Kidney epithelial cell (primary cell): ENCODE data around the gene SLC16A10. TPM values are rescaled to one million over a fixed set of nuclear protein-coding genes. Genes with fewer than 3 reads are reported as not detected.

Experiments
- total RNA-seq: library from RNA; depleted of rRNA; stranded (reverse); fragments of >200 nt; gene quantifications from 2 replicates; pipeline ENCODE4 v1.2.3, GENCODE V29; 2015

Gene SLC16A10
- total RNA-seq, 1 donor from 2014 or later, result 1.0 TPM

Other genes starting within 250 kb of the SLC16A10 start
- gene AMD1, start 212.7 kb upstream of the SLC16A10 start, total RNA-seq, result 90.1 and 93.6 TPM in 2 replicates
- 66.3 and 68.3 TPM in 2 replicates for gene GTF3C6, start 128.8 kb upstream of the SLC16A10 start, total RNA-seq
- gene RPF2, start 105.5 kb upstream of the SLC16A10 start, total RNA-seq, result 31.8 and 37.4 TPM in 2 replicates